Measurements from ENCODE around the gene DPH1.
A peak's percentile ranks its signal among the peaks of the same experiment; 100 is the strongest.

The DPH1 gene

GRCh38 chr17:2028737-2029136 is 1.2 kb upstream of the DPH1 start:
- no peak for TF ChIP-seq CTCF (IDR thresholded peaks at IDR 0.05; ENCODE audit: low read length, missing control alignments)

GRCh38 chr17:2030779-2031163 is 818 bp downstream of the DPH1 start:
- peak overlapping the region; percentile 100 for H3K4me3 ChIP-seq (replicated peaks; ENCODE audit: low read depth, low read length)
- peak; percentile 92 for DNase-seq (ENCODE audit: low read depth)
- peak; percentile 71 for TF ChIP-seq CTCF (IDR thresholded peaks at IDR 0.05; ENCODE audit: low read length, missing control alignments)

More at GRCh38 chr17:2028737-2029136, 1.2 kb upstream of the DPH1 start:
- no peak overlapping the region for H3K4me3 ChIP-seq (replicated peaks; ENCODE audit: low read depth, low read length)
- DNase-seq (ENCODE audit: low read depth) = no peak

- no peak for DNase-seq (ENCODE audit: low read depth)
- no peak overlapping the region for H3K4me3 ChIP-seq (replicated peaks; ENCODE audit: low read depth, low read length)
- TF ChIP-seq CTCF (IDR thresholded peaks at IDR 0.05; ENCODE audit: low read length, missing control alignments) = no peak
These were observed 3.2 kb downstream of the DPH1 start for GRCh38 chr17:2033153-2033552.

- TF ChIP-seq CTCF (IDR thresholded peaks at IDR 0.05; ENCODE audit: low read length, missing control alignments) = no peak
- DNase-seq (ENCODE audit: low read depth) = no peak
- H3K4me3 ChIP-seq (replicated peaks; ENCODE audit: low read depth, low read length) = no peak overlapping the region
These were observed 4.2 kb downstream of the DPH1 start for GRCh38 chr17:2034157-2034556.

GRCh38 chr17:2034806-2035540 is 5.0 kb downstream of the DPH1 start:
- DNase-seq (ENCODE audit: low read depth) = peak; percentile 37
- no peak for TF ChIP-seq CTCF (IDR thresholded peaks at IDR 0.05; ENCODE audit: low read length, missing control alignments)
- no peak overlapping the region for H3K4me3 ChIP-seq (replicated peaks; ENCODE audit: low read depth, low read length)

GRCh38 chr17:2035541-2036488 is 5.9 kb downstream of the DPH1 start:
- no peak for TF ChIP-seq CTCF (IDR thresholded peaks at IDR 0.05; ENCODE audit: low read length, missing control alignments)
- no peak overlapping the region for H3K4me3 ChIP-seq (replicated peaks; ENCODE audit: low read depth, low read length)
- DNase-seq (ENCODE audit: low read depth) = no peak

All from fibroblast of pulmonary artery (primary cell).